Right forelimb (tissue), 1 donor: ENCODE data around the gene KRTAP10-8.

ENCODE experiments used
- DNase-seq: peaks from one replicate; pipeline ENCODE4 v3.0.0-alpha.2; 2018

The KRTAP10-8 gene

GRCh38 chr21:44579056-44579832, 32.6 kb upstream of the KRTAP10-8 start:
- peak; percentile 32 for DNase-seq

- peak; percentile 27 for DNase-seq
Measured at GRCh38 chr21:44579833-44580144, 32.1 kb upstream of the KRTAP10-8 start.

- DNase-seq = peak; percentile 27
Measured at GRCh38 chr21:44580231-44580821, 31.6 kb upstream of the KRTAP10-8 start, which contains the start of gene KRTAP10-5. KRTAP10-5 (minus strand) TSS chr21:44580604; CDS start chr21:44580578, 26 bp downstream.

GRCh38 chr21:44581158-44581557, 30.7 kb upstream of the KRTAP10-8 start:
- DNase-seq = no peak

- no peak for DNase-seq
Measured at GRCh38 chr21:44582055-44582454, 29.8 kb upstream of the KRTAP10-8 start.

GRCh38 chr21:44583089-44583799, 28.6 kb upstream of the KRTAP10-8 start:
- peak; percentile 48 for DNase-seq

GRCh38 chr21:44583800-44584147, 28.1 kb upstream of the KRTAP10-8 start:
- DNase-seq = no peak

- no peak for DNase-seq
Measured at GRCh38 chr21:44585892-44586291, 26.0 kb upstream of the KRTAP10-8 start.

GRCh38 chr21:44589094-44589493, 22.8 kb upstream of the KRTAP10-8 start:
- no peak for DNase-seq

GRCh38 chr21:44589586-44590305, 22.1 kb upstream of the KRTAP10-8 start:
- DNase-seq = peak; percentile 21

- no peak for DNase-seq
Measured at GRCh38 chr21:44590311-44590721, 21.6 kb upstream of the KRTAP10-8 start.

GRCh38 chr21:44590897-44591800, 20.7 kb upstream of the KRTAP10-8 start:
- DNase-seq = peak; percentile 32

GRCh38 chr21:44591801-44592130, 20.1 kb upstream of the KRTAP10-8 start:
- peak; percentile 32 for DNase-seq

GRCh38 chr21:44592446-44593311, 19.2 kb upstream of the KRTAP10-8 start, which contains the start of gene KRTAP10-6:
KRTAP10-6 (minus strand) TSS chr21:44592505; CDS start chr21:44592484, 21 bp downstream.
- DNase-seq = peak; percentile 29

GRCh38 chr21:44593598-44594405, 18.1 kb upstream of the KRTAP10-8 start:
- peak; percentile 43 for DNase-seq

GRCh38 chr21:44594406-44594916, 17.4 kb upstream of the KRTAP10-8 start:
- DNase-seq = no peak

GRCh38 chr21:44595524-44595923, 16.4 kb upstream of the KRTAP10-8 start:
- no peak for DNase-seq

- DNase-seq = peak; percentile 19
Measured at GRCh38 chr21:44596068-44596725, 15.7 kb upstream of the KRTAP10-8 start.

- no peak for DNase-seq
Measured at GRCh38 chr21:44598061-44598460, 13.8 kb upstream of the KRTAP10-8 start.
